ENCODE results near the gene TOP1.

DNA sequence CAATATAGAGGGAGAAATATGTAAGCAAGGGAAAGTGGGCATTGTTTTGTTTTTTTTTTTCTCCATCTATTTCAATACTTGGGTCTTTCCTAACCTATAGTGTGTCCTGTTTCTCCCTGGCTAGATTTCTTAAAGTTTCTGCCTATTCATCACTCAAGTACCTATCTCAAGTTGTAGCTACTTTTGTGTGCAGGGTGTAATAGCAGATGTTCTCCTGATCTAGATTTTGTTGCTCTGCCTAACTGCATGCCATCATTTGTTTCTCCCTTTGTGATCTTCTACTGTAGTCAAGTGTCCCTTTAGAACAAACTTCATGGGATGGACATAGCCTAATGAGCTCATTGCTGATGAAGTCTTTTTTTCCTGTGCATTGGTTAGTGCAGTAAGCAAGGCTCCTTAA lies 45.8 kb downstream of the TOP1 start:
- TF ChIP-seq CTCF (IDR thresholded peaks at IDR 0.05), result no peak
- TF ChIP-seq POLR2A (IDR thresholded peaks at IDR 0.05), result no peak
- TF ChIP-seq EP300 (IDR thresholded peaks at IDR 0.05), result no peak
- TF ChIP-seq POLR2AphosphoS5 (IDR thresholded peaks at IDR 0.05), result no peak

All from stomach (tissue), 4 donors.